Esophagus squamous epithelium (tissue), 4 donors: ENCODE data around the gene HAPLN3.

Experiments used
- POLR2A ChIP-seq, 4 donors: fragments of 450-650 bp; IDR thresholded peaks; one replicate each; pipeline ENCODE4 v1.6.1; 2017; ENCODE audit warnings: antibody characterized with exemption in 4 of 4, mild to moderate bottlenecking in 4 of 4, moderate library complexity in 3 of 4
- TF ChIP-seq, protein P1 (sequence below), 6 experiments: fragments of 450-650 bp in 4 of 6; fragments of 200-600 bp in 2 of 6; sonication (generic) in 2 of 6; IDR thresholded peaks; one replicate each; pipeline ENCODE4 v1.5.1; 2016 to 2019; ENCODE audit warnings: antibody characterized with exemption in 6 of 6, mild to moderate bottlenecking in 4 of 6, moderate library complexity in 4 of 6

DNA sequence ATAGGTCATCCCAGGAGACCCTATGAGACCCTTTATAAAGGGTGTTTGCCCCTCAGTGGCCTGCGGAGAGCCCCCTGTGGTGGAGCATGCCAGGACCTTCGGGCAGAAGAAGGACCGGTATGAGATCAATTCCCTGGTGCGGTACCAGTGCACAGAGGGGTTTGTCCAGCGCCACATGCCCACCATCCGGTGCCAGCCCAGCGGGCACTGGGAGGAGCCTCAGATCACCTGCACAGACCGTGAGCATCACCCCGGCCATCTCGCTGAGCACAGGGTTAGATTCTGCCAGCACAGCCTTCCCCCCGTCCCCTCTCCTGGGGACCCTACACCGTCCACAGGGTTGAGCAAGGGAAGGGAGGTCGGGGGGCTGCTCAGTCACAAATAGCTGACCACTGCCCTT is 21.6 kb downstream of the HAPLN3 start:
- TF ChIP-seq, protein P1, sequence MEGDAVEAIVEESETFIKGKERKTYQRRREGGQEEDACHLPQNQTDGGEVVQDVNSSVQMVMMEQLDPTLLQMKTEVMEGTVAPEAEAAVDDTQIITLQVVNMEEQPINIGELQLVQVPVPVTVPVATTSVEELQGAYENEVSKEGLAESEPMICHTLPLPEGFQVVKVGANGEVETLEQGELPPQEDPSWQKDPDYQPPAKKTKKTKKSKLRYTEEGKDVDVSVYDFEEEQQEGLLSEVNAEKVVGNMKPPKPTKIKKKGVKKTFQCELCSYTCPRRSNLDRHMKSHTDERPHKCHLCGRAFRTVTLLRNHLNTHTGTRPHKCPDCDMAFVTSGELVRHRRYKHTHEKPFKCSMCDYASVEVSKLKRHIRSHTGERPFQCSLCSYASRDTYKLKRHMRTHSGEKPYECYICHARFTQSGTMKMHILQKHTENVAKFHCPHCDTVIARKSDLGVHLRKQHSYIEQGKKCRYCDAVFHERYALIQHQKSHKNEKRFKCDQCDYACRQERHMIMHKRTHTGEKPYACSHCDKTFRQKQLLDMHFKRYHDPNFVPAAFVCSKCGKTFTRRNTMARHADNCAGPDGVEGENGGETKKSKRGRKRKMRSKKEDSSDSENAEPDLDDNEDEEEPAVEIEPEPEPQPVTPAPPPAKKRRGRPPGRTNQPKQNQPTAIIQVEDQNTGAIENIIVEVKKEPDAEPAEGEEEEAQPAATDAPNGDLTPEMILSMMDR (IDR thresholded peaks at IDR 0.05): no peak
- TF ChIP-seq POLR2A (IDR thresholded peaks at IDR 0.05): no peak
